HEK293T (cell line): ENCODE measurements around the gene ELK3.

Experiments
- ARNT ChIP-seq: fragments of 450-650 bp; IDR thresholded peaks from 2 replicates; pipeline ENCODE4 v1.6.1; 2017; ENCODE audit warnings: mild to moderate bottlenecking
- BHLHE40 ChIP-seq: fragments of 450-650 bp; IDR thresholded peaks from 2 replicates; pipeline ENCODE4 v1.6.1; 2016; ENCODE audit warnings: mild to moderate bottlenecking, moderate library complexity, borderline replicate concordance
- ELF4 ChIP-seq: fragments of 450-650 bp; IDR thresholded peaks from 2 replicates; pipeline ENCODE4 v1.6.1; 2017; ENCODE audit warnings: antibody characterized with exemption
- FOXA1 ChIP-seq: fragments of 450-650 bp; IDR thresholded peaks from 2 replicates; pipeline ENCODE4 v1.6.1; 2016; ENCODE audit warnings: mild to moderate bottlenecking
- FOXK2 ChIP-seq: fragments of 450-650 bp; IDR thresholded peaks from 2 replicates; pipeline ENCODE4 v1.6.1; 2016; ENCODE audit warnings: mild to moderate bottlenecking
- FOXM1 ChIP-seq: fragments of 450-650 bp; IDR thresholded peaks from 2 replicates; pipeline ENCODE4 v1.6.1; 2017; ENCODE audit warnings: mild to moderate bottlenecking, borderline replicate concordance
- HDGF ChIP-seq: fragments of 450-650 bp; IDR thresholded peaks from 2 replicates; pipeline ENCODE4 v1.6.1; 2017; ENCODE audit warnings: antibody characterized with exemption, borderline replicate concordance
- NFRKB ChIP-seq: fragments of 450-650 bp; IDR thresholded peaks from 2 replicates; pipeline ENCODE4 v1.6.1; 2016; ENCODE audit warnings: mild to moderate bottlenecking, moderate library complexity
- SP1 ChIP-seq: fragments of 450-650 bp; IDR thresholded peaks from 2 replicates; pipeline ENCODE4 v1.6.1; 2017
- SUZ12 ChIP-seq: fragments of 450-650 bp; IDR thresholded peaks from 2 replicates; pipeline ENCODE4 v1.6.1; 2016; ENCODE audit warnings: mild to moderate bottlenecking
- TARDBP ChIP-seq: fragments of 450-650 bp; IDR thresholded peaks from 2 replicates; pipeline ENCODE4 v1.6.1; 2016
- ZNF384 ChIP-seq: fragments of 450-650 bp; IDR thresholded peaks from 2 replicates; pipeline ENCODE4 v1.6.1; 2016

DNA sequence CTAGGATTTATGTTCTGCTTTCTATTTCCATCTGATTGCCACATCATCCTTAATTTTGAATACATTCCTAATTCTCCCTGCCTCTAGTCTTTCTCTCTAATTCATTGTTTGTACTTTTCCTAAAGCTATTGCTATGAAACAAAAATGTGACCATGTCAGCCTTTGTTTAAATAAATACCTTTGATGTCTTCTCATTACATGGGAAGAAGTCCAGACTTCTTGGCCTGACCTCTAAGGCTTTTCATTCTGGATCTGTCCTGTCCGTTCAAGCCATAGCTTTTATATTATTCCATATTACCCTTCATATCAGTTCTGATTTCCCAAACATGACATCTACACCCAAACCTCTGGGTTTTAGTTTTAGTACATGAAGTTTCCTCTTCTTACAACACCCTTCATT is 114.7 kb downstream of the ELK3 start:
- TF ChIP-seq ZNF384, result no peak
- TF ChIP-seq ELF4, result no peak
- no peak for TF ChIP-seq HDGF
- no peak for TF ChIP-seq FOXM1
- no peak for TF ChIP-seq SP1
- no peak for TF ChIP-seq NFRKB
- TF ChIP-seq BHLHE40, result no peak
- no peak for TF ChIP-seq ARNT
- no peak for TF ChIP-seq FOXK2
- no peak for TF ChIP-seq SUZ12
- no peak for TF ChIP-seq TARDBP
- no peak for TF ChIP-seq FOXA1
